OCI-LY7 (cell line): Measurements from ENCODE around the gene LAMA1. TPM values are rescaled to one million over a fixed set of nuclear protein-coding genes. Genes with fewer than 3 reads are reported as not detected.

Source experiments
- BruUV-seq: library from RNA; stranded (reverse); fragments of 400-500 nt; replicated peaks from 2 replicates; lab custom pipeline; 2021; lab: Mats Ljungman, UMichigan
- CTCF ChIA-PET: fragments of 300-600 bp; sonication (Branson Sonifier 250); formaldehyde crosslinking; loops from one replicate; lab custom pipeline; 2022; ENCODE audit warnings: antibody characterized with exemption; ENCODE audit not compliant: unreplicated experiment; lab: Charles Lee
- POLR2A ChIA-PET: fragments of 300-600 bp; sonication (Branson Sonifier 250); formaldehyde crosslinking; loops from one replicate; lab custom pipeline; 2022; ENCODE audit warnings: antibody characterized with exemption; lab: Charles Lee
- DNase-seq: peaks from one replicate; pipeline ENCODE4 v3.0.0-alpha.2; 2015; ENCODE audit warnings: low spot score
- H2AFZ ChIP-seq: fragments of 200-600 bp; sonication (generic), shearing (Covaris generic); 2 replicates; pipeline ENCODE4 v1.6.1; 2014; ENCODE audit warnings: mild to moderate bottlenecking, antibody characterized with exemption, low read length, moderate library complexity
- H3K27ac ChIP-seq: fragments of 200-600 bp; sonication (generic); 2 replicates; pipeline ENCODE4 v1.5.1; 2014; ENCODE audit warnings: mixed run types, low read depth, mild to moderate bottlenecking, moderate library complexity, low read length, inconsistent platforms; ENCODE audit not compliant: poor library complexity, severe bottlenecking
- H3K36me3 ChIP-seq: fragments of 200-600 bp; sonication (generic); 2 replicates; pipeline ENCODE4 v1.6.1; 2014; ENCODE audit warnings: mild to moderate bottlenecking, antibody characterized with exemption, low read length, moderate library complexity, mixed read lengths; ENCODE audit not compliant: insufficient read depth
- H3K4me1 ChIP-seq: fragments of 200-600 bp; sonication (generic); 2 replicates; pipeline ENCODE4 v1.5.1; 2014; ENCODE audit warnings: mild to moderate bottlenecking, low read length; ENCODE audit not compliant: insufficient read depth, poor library complexity, severe bottlenecking
- H3K4me2 ChIP-seq: fragments of 200-600 bp; sonication (generic); 2 replicates; pipeline ENCODE4 v1.6.1; 2014; ENCODE audit warnings: mild to moderate bottlenecking, low read length
- H3K4me3 ChIP-seq: fragments of 200-600 bp; sonication (generic); 2 replicates; pipeline ENCODE4 v1.5.1; 2014; ENCODE audit warnings: mild to moderate bottlenecking, low read depth, low read length; ENCODE audit not compliant: poor library complexity, severe bottlenecking
- H3K79me2 ChIP-seq: fragments of 200-600 bp; sonication (generic); 2 replicates; pipeline ENCODE4 v1.6.1; 2016; ENCODE audit warnings: low read depth, mild to moderate bottlenecking, low read length, moderate library complexity, mixed read lengths; ENCODE audit not compliant: insufficient read depth
- H3K9me2 ChIP-seq: fragments of 200-600 bp; sonication (generic); 2 replicates; pipeline ENCODE4 v1.6.1; 2016; ENCODE audit warnings: mild to moderate bottlenecking, low read length, mixed read lengths; ENCODE audit not compliant: insufficient read depth
- H3K9me3 ChIP-seq: fragments of 200-600 bp; sonication (generic); 2 replicates; pipeline ENCODE4 v1.6.1; 2014; ENCODE audit warnings: mild to moderate bottlenecking, mixed run types, low read length, mixed read lengths
- H4K20me1 ChIP-seq: fragments of 200-600 bp; sonication (generic); 2 replicates; pipeline ENCODE4 v1.6.1; 2014; ENCODE audit warnings: mild to moderate bottlenecking, antibody characterized with exemption, low read length, moderate library complexity, mixed read lengths; ENCODE audit not compliant: insufficient read depth
- EZH2phosphoT487 ChIP-seq: fragments of 200-600 bp; sonication (generic); IDR thresholded peaks from 2 replicates; pipeline ENCODE4 v1.6.1; 2018; ENCODE audit warnings: low read depth, borderline replicate concordance, mild to moderate bottlenecking, mixed run types, antibody characterized with exemption, low read length, moderate library complexity, mixed read lengths
- intact Hi-C: fragments of 100-400 bp; cut with micrococcal nuclease; formaldehyde crosslinking; loops from one replicate; pipeline ENCODE4 v1.10.0; 2022; ENCODE audit not compliant: unreplicated experiment
- total RNA-seq, 2 experiments: library from RNA; depleted of rRNA in 1 of 2; stranded (reverse); fragments of >200 nt in 1 of 2; shearing (Covaris generic) in 1 of 2; gene quantifications; 2 replicates each; pipeline ENCODE4 v1.2.3, GENCODE V29; 2014 to 2022
- TF ChIP-seq, protein P1 (sequence below): fragments of 200-600 bp; sonication (generic); conservative IDR thresholded peaks from 2 replicates; pipeline ENCODE4 v1.5.1; 2014; ENCODE audit warnings: mild to moderate bottlenecking, antibody characterized with exemption, low read length, moderate library complexity, mixed read lengths

LAMA1 gene
- total RNA-seq, 2 experiments from 2014 or later, result not detected

DNA sequence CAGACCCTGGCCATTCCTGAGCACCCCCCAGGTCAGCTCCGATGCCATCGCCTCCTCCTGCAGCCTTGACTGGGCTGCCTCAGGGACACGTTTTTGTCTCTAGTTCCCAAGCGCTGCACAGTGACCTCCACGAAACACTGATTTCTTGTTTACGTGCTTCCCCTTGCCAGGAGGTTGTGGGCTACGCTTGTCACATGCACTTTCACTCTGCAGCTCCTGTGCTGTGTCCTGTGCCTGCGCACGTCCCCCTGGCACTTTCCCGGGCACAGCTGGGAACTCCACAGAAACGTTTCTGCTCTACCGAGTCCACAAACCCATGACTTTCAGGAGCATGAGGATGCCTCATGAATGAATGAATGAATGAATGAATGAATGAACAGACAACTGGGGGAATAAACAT lies 160.6 kb downstream of the LAMA1 start:
- POLR2A ChIA-PET, result interaction anchor here (0.6 to 0.7 kb wide), 2 partner anchors 21 to 96 kb away, joined by 3 read pairs; no protein-coding TSS in a partner anchor
- no TSS peak for BruUV-seq

DNA sequence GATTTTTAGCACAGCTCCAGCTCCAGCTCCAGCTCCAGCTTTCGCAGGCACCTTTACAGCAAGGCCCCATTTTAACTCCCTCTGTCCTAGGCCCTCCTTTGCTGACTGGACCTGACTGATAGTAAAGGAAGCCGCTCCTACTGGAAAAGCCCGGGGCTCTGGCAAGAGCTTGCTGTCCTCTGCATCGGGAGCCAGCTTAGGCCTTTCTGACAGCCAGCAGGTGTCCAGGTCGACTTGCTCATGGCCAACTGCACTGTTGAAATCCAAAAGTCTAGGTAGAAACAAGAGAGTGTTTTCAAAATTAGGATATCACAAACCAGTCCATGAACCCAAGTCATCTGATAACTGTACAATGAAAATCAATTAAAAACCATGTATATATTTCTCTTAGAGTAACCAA lies 161.1 kb downstream of the LAMA1 start:
- Histone ChIP-seq H3K4me2 (no peak overlapping the region), H3K9me3 (no peaks in the 10 kb centered on the region), H3K79me2 (no peaks in the 10 kb centered on the region), H3K4me1 (no peaks in the 10 kb centered on the region), H3K9me2 (no peaks in the 10 kb centered on the region), H3K27ac (no peak overlapping the region), H3K4me3 (no peak overlapping the region), H3K36me3 (no peaks in the 10 kb centered on the region), H4K20me1 (no peaks in the 10 kb centered on the region), H2AFZ (no peak overlapping the region)
- ChIA-PET POLR2A (interaction anchor here (0.6 to 0.7 kb wide), 2 partner anchors 95 to 172 kb away, joined by 3 to 4 read pairs; no protein-coding TSS in a partner anchor), CTCF (no interaction called here)
- intact Hi-C loops, result no loop called here
- no TSS peak for BruUV-seq
- TF ChIP-seq, protein P1, sequence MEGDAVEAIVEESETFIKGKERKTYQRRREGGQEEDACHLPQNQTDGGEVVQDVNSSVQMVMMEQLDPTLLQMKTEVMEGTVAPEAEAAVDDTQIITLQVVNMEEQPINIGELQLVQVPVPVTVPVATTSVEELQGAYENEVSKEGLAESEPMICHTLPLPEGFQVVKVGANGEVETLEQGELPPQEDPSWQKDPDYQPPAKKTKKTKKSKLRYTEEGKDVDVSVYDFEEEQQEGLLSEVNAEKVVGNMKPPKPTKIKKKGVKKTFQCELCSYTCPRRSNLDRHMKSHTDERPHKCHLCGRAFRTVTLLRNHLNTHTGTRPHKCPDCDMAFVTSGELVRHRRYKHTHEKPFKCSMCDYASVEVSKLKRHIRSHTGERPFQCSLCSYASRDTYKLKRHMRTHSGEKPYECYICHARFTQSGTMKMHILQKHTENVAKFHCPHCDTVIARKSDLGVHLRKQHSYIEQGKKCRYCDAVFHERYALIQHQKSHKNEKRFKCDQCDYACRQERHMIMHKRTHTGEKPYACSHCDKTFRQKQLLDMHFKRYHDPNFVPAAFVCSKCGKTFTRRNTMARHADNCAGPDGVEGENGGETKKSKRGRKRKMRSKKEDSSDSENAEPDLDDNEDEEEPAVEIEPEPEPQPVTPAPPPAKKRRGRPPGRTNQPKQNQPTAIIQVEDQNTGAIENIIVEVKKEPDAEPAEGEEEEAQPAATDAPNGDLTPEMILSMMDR, result no peak
- no peak for TF ChIP-seq EZH2phosphoT487
- DNase-seq, result no peak

More for the DNA sequence above, 160.6 kb downstream of the LAMA1 start:
- Histone ChIP-seq H3K4me3 (no peak overlapping the region), H4K20me1 (no peaks in the 10 kb centered on the region), H3K9me2 (no peaks in the 10 kb centered on the region), H3K79me2 (no peaks in the 10 kb centered on the region), H3K4me1 (no peaks in the 10 kb centered on the region), H3K9me3 (no peaks in the 10 kb centered on the region), H2AFZ (no peak overlapping the region), H3K27ac (no peak overlapping the region), H3K4me2 (no peak overlapping the region), H3K36me3 (no peaks in the 10 kb centered on the region)
- DNase-seq, result no peak
- no peak for TF ChIP-seq EZH2phosphoT487
- TF ChIP-seq, protein P1, result no peak
- CTCF ChIA-PET, result interaction anchor here (0.9 kb wide), 1 partner anchor 15 kb away, joined by 3 read pairs; no protein-coding TSS in a partner anchor
- intact Hi-C loops, result no loop called here

DNA sequence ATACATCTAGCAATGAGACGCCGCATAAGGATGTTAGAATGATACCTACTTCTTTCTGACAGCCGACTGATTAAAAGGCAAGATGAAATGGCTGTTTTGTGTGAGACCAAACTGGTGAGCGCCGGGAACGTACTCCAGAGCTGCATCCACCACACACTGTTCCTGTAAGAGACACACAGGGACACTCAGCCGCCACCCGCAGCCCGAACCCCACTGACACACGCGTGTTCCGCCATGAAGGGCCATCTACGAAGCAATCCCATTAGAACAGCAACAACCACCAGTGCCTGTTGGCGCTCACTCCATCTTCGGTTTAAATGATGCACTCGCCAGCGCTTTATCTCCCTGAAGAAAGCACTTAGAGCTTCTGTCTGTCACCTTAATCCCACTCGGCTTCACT lies 162.3 kb downstream of the LAMA1 start:
- no peaks in the 10 kb centered on the region for H3K9me3 ChIP-seq
- no TSS peak for BruUV-seq
- H3K36me3 ChIP-seq, result no peaks in the 10 kb centered on the region
- H2AFZ ChIP-seq, result no peak overlapping the region
- H3K4me1 ChIP-seq, result no peaks in the 10 kb centered on the region
- no peak overlapping the region for H3K4me3 ChIP-seq
- H3K27ac ChIP-seq, result no peak overlapping the region
- DNase-seq, result no peak
- no peak overlapping the region for H3K4me2 ChIP-seq
- no peaks in the 10 kb centered on the region for H4K20me1 ChIP-seq
- H3K9me2 ChIP-seq, result no peaks in the 10 kb centered on the region
- POLR2A ChIA-PET, result no interaction called here
- intact Hi-C loops, result no loop called here
- H3K79me2 ChIP-seq, result no peaks in the 10 kb centered on the region
- CTCF ChIA-PET, result no interaction called here
- TF ChIP-seq EZH2phosphoT487, result no peak
- TF ChIP-seq, protein P1, result no peak
